ENCODE data around the gene RGS17. TPM values are rescaled to one million over a fixed set of nuclear protein-coding genes. Genes with fewer than 3 reads are reported as not detected.

RGS17 gene
- total RNA-seq, 4 donors from 2014 or later, result 0.08 to 0.16 TPM; not detected in 2

GRCh38 chr6:153085239-153085638 lies 45.8 kb downstream of the RGS17 start:
- 84 to 88% methylated on average over 5 of the region's 5 CpGs for WGBS, 2 donors
- intact Hi-C loops (cut with DNase I; ENCODE audit: low total_unique reads), result no loop called here
- no peak for DNase-seq (ENCODE audit: low spot score in 2 of 2)
- TF ChIP-seq POLR2A (IDR thresholded peaks at IDR 0.05), result no peak
- TF ChIP-seq, protein P1, sequence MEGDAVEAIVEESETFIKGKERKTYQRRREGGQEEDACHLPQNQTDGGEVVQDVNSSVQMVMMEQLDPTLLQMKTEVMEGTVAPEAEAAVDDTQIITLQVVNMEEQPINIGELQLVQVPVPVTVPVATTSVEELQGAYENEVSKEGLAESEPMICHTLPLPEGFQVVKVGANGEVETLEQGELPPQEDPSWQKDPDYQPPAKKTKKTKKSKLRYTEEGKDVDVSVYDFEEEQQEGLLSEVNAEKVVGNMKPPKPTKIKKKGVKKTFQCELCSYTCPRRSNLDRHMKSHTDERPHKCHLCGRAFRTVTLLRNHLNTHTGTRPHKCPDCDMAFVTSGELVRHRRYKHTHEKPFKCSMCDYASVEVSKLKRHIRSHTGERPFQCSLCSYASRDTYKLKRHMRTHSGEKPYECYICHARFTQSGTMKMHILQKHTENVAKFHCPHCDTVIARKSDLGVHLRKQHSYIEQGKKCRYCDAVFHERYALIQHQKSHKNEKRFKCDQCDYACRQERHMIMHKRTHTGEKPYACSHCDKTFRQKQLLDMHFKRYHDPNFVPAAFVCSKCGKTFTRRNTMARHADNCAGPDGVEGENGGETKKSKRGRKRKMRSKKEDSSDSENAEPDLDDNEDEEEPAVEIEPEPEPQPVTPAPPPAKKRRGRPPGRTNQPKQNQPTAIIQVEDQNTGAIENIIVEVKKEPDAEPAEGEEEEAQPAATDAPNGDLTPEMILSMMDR (IDR thresholded peaks at IDR 0.05), result no peak
- no peak overlapping the region for H3K4me3 ChIP-seq (ENCODE audit: low read depth, poor library complexity, severe bottlenecking)

DNA sequence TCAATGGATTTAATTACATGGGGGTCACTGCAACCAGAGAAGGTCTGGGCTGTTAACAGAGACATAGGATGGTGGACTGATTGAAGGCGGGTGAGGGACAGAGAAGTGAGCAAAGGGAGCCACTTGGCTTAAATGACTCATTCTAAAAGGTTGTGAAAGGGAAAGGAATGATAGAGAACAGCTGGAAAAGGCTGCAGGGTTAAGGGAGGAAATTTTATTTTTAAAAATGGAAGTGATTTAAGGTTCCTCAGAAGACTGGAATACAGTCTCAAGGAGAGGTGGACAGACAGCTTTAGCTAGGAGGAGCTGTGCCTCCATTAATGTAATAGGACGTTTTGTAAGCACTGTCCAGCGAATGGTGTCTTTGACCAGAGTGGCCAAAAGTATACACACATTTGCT lies 46.7 kb downstream of the RGS17 start:
- 75% methylated on average over 3 of the region's 3 CpGs for WGBS, 2 donors
- no peak overlapping the region for H3K4me3 ChIP-seq (ENCODE audit: low read depth, poor library complexity, severe bottlenecking)
- no peak for TF ChIP-seq POLR2A (IDR thresholded peaks at IDR 0.05)

DNA sequence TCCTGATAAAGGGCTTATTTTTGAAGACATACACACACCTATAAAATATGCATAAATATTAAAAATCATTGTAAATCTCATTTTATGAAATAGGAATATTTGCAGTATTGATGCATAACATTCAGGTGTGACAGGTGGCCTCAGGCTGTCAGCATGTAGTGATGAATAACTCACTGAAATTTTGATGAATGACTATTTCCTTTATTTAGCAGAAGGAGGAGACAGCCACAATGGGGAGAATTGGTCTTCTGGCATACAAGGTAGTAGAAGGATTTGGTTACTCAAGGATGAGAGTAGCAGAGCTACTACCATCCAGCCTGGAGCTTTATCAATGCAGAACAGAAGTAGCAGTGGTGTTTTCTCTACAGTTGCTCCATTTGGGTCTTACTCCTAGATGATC lies 47.2 kb downstream of the RGS17 start:
- H3K4me3 ChIP-seq (ENCODE audit: low read depth, poor library complexity, severe bottlenecking), result no peak overlapping the region
- no peak for DNase-seq (ENCODE audit: low spot score in 2 of 2)
- TF ChIP-seq POLR2A (IDR thresholded peaks at IDR 0.05), result no peak
- TF ChIP-seq, protein P1 (IDR thresholded peaks at IDR 0.05), result no peak
- intact Hi-C loops (cut with DNase I; ENCODE audit: low total_unique reads), result no loop called here

More for the DNA sequence above, 46.7 kb downstream of the RGS17 start:
- intact Hi-C loops (cut with DNase I; ENCODE audit: low total_unique reads), result no loop called here
- no peak for DNase-seq (ENCODE audit: low spot score in 2 of 2)

GRCh38 chr6:153081914-153082313 lies 49.2 kb downstream of the RGS17 start:
- intact Hi-C loops (cut with DNase I; ENCODE audit: low total_unique reads), result no loop called here
- 92 to 94% methylated on average over 2 of the region's 2 CpGs for WGBS, 2 donors
- no peak overlapping the region for H3K4me3 ChIP-seq (ENCODE audit: low read depth, poor library complexity, severe bottlenecking)
- no peak for DNase-seq (ENCODE audit: low spot score in 2 of 2)
- no peak for TF ChIP-seq POLR2A (IDR thresholded peaks at IDR 0.05)
- TF ChIP-seq, protein P1 (IDR thresholded peaks at IDR 0.05), result no peak

DNA sequence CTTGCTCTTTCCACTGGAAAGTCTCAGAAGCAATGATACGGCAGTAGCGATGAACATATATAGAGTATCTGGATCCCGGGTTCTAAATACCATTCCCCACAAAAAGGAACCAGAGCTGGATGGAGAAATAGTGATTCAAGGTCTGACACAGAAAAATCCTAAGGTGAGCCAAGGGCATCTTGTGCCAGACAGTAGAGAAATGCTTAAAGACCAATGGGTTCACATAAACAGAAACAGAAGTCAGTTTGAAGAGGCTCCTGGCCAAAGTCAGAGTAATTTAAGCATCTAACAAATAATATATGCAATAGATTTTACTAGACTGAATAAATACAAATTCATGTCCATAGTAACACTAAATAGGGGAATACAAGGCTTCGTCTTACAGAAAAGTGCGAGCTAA lies 54.7 kb downstream of the RGS17 start:
- H3K4me3 ChIP-seq (ENCODE audit: low read depth, poor library complexity, severe bottlenecking), result no peak overlapping the region
- 89 to 93% methylated on average over 5 of the region's 5 CpGs for WGBS, 2 donors
- TF ChIP-seq POLR2A (IDR thresholded peaks at IDR 0.05), result no peak
- TF ChIP-seq, protein P1 (IDR thresholded peaks at IDR 0.05), result no peak
- intact Hi-C loops (cut with DNase I; ENCODE audit: low total_unique reads), result no loop called here
- no peak for DNase-seq (ENCODE audit: low spot score in 2 of 2)

DNA sequence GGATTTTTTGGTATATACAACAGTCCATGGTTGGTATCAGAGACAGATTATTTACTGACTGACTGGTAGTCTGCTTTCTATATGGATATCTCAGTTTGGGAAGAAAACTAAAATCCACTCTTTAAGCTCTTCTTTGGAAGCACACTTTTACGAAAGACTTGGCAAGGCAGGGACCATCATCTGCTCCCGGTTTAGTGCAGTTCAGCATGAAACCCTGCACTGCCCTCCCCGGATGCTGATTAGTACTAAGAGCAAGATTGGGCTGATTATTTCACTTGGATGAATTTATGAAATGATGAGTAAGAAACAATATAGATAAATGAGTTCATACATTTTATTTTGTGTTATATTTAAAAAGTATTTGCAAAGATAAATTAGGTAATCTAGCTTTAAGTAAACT lies 56.3 kb downstream of the RGS17 start:
- intact Hi-C loops (cut with DNase I; ENCODE audit: low total_unique reads), result no loop called here
- no peak for DNase-seq (ENCODE audit: low spot score in 2 of 2)
- TF ChIP-seq, protein P1 (IDR thresholded peaks at IDR 0.05), result no peak
- no peak for TF ChIP-seq POLR2A (IDR thresholded peaks at IDR 0.05)
- no peak overlapping the region for H3K4me3 ChIP-seq (ENCODE audit: low read depth, poor library complexity, severe bottlenecking)
- 55 to 60% methylated on average over 3 of the region's 3 CpGs for WGBS, 2 donors

Measured in lower leg skin (tissue), 4 donors.